Thyroid gland (tissue), 4 donors: ENCODE results near the gene TMEM44. TPM values are rescaled to one million over a fixed set of nuclear protein-coding genes. Genes with fewer than 3 reads are reported as not detected.
"Not testable (repeated sequence)": the region's sequence is repeated elsewhere in the genome, so short reads cannot be mapped to it uniquely, and the experiment has no call there.

Experiments
- DNase-seq, 2 donors: peaks; one replicate each; pipeline ENCODE4 v3.0.0-alpha.2; 2019
- H3K27ac ChIP-seq, 3 donors: fragments of 200-600 bp; sonication (generic); 1 replicate in 2 of 3; 2 replicates in 1 of 3; pipeline ENCODE4 v1.5.1; 2016 to 2019; ENCODE audit warnings: mild to moderate bottlenecking in 1 of 3, moderate library complexity in 1 of 3
- H3K27me3 ChIP-seq: fragments of 200-600 bp; sonication (generic); one replicate; pipeline ENCODE4 v1.5.1; 2019
- H3K36me3 ChIP-seq, 2 donors: fragments of 200-600 bp; sonication (generic); one replicate each; pipeline ENCODE4 v1.5.1; 2016 to 2019
- H3K4me1 ChIP-seq, 2 donors: fragments of 200-600 bp; sonication (generic); one replicate each; pipeline ENCODE4 v1.5.1; 2017 to 2019
- H3K4me3 ChIP-seq, 3 donors: fragments of 200-600 bp; sonication (generic); replicated peaks in 1 of 3; 1 replicate in 2 of 3; 2 replicates in 1 of 3; pipeline ENCODE4 v1.5.1; 2016; ENCODE audit warnings: mild to moderate bottlenecking in 1 of 3
- H3K9me3 ChIP-seq: fragments of 200-600 bp; sonication (generic); one replicate; pipeline ENCODE4 v1.5.1; 2017
- POLR2A ChIP-seq, 2 donors: fragments of 450-650 bp; IDR thresholded peaks; one replicate each; pipeline ENCODE4 v1.6.1; 2017; ENCODE audit warnings: antibody characterized with exemption in 2 of 2, mild to moderate bottlenecking in 2 of 2, moderate library complexity in 1 of 2
- WGBS, 2 donors: methylation state at CpG; one replicate each; pipeline ENCODE4 v1.1.5; 2017; 5-methylcytosine and 5-hydroxymethylcytosine counted together
- intact Hi-C: fragments of 100-400 bp; cut with DNase I; formaldehyde crosslinking; loops from one replicate; pipeline ENCODE4 v1.15.1; 2023
- total RNA-seq, 4 donors: library from RNA; depleted of rRNA; stranded (reverse); fragments of >200 nt; gene quantifications; one replicate each; pipeline ENCODE4 v1.2.3, GENCODE V29; 2016
- TF ChIP-seq, protein P1 (sequence below), 6 experiments: fragments of 200-600 bp in 3 of 6; fragments of 450-650 bp in 3 of 6; sonication (generic) in 3 of 6; IDR thresholded peaks; one replicate each; pipeline ENCODE4 v1.5.1; 2016 to 2019; ENCODE audit warnings: antibody characterized with exemption in 6 of 6, mild to moderate bottlenecking in 2 of 6, inconsistent platforms in 1 of 6, moderate library complexity in 1 of 6

The TMEM44 gene
- total RNA-seq, 4 donors from 2014 or later, result 6.3 to 11.0 (median 9.7) TPM

DNA sequence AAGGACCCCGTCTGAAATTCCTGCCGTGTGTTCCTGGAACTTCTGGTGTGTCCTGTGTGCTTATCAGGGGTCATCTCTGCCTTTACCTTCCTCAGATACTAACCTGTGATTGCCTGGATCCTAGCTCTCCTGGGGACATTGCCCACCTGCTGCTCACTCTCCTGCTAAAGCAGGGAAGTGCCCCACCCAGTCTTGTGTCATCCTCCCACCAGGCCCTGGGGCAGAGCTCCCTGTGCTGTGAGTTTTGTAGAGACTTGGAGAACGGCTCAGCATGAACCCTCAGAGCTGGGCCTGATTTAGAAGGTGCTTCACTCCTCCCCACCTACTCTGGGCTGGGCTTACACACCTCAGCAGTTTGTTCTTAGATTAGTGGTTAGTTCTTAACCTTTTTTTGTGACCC is 3.8 kb upstream of the TMEM44 start:
- intact Hi-C loops, result no loop called here
- Histone ChIP-seq H3K36me3 (peaks cover 0 to 12% of the 10 kb centered on the region in 2 donors), H3K27ac (no peak overlapping the region), H3K9me3 (no peaks in the 10 kb centered on the region), H3K27me3 (no peaks in the 10 kb centered on the region), H3K4me1 (peaks cover 0 to 4% of the 10 kb centered on the region in 2 donors), H3K4me3 (no peak overlapping the region)
- TF ChIP-seq, protein P1, sequence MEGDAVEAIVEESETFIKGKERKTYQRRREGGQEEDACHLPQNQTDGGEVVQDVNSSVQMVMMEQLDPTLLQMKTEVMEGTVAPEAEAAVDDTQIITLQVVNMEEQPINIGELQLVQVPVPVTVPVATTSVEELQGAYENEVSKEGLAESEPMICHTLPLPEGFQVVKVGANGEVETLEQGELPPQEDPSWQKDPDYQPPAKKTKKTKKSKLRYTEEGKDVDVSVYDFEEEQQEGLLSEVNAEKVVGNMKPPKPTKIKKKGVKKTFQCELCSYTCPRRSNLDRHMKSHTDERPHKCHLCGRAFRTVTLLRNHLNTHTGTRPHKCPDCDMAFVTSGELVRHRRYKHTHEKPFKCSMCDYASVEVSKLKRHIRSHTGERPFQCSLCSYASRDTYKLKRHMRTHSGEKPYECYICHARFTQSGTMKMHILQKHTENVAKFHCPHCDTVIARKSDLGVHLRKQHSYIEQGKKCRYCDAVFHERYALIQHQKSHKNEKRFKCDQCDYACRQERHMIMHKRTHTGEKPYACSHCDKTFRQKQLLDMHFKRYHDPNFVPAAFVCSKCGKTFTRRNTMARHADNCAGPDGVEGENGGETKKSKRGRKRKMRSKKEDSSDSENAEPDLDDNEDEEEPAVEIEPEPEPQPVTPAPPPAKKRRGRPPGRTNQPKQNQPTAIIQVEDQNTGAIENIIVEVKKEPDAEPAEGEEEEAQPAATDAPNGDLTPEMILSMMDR (IDR thresholded peaks at IDR 0.05), result no peak
- WGBS, 2 donors, result 54 to 56% methylated on average over 3 of the region's 3 CpGs
- DNase-seq, result peak in 1 of 2 donors; percentile 17

DNA sequence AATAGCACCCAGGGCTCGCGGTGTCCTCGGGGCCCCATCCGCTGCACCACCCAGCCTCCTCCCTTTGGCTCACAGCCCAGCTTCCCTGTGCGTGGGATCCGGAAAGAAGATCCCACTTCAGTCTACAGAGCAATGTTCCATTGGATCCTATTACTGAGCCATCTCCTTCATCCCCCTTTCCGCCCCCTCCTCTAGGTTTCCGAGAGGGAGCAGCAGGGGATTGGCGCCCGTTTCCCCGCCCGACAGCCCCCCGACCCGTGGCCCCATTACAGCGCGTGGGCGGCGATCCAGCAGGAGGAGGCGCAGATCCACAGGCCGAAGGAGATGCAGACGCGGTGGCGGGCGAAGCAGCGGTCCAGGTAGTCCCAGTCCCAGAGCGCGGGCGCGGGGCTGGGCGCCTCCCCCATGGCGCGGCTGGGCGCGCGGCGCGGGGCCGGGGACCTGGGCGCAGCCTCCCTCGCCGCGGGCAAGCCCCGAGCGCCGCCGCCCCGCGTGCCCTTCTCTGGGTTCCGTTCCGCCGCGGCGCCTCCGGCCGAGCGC is 340 bp downstream of the TMEM44 start:
- TF ChIP-seq, protein P1 (IDR thresholded peaks at IDR 0.05), result no peak
- peak in 1 of 2 donors; percentile 23 for TF ChIP-seq POLR2A (IDR thresholded peaks at IDR 0.05)
- WGBS, 2 donors, result 11% methylated on average over 5 to 8 of the region's 56 CpGs
- H3K4me1 ChIP-seq, result no peaks in the 10 kb centered on the region
- H3K36me3 ChIP-seq, result peaks cover 0 to 4% of the 10 kb centered on the region in 2 donors
- H3K4me3 ChIP-seq, result peak overlapping the region in 2 of 3 donors; percentile 22 to 48
- no peaks in the 10 kb centered on the region for H3K9me3 ChIP-seq
- peak overlapping the region in 2 of 3 donors; percentile 60 to 74 for H3K27ac ChIP-seq
- DNase-seq, result peak; percentile 29 to 32
- intact Hi-C loops, result no loop called here
- no peaks in the 10 kb centered on the region for H3K27me3 ChIP-seq

DNA sequence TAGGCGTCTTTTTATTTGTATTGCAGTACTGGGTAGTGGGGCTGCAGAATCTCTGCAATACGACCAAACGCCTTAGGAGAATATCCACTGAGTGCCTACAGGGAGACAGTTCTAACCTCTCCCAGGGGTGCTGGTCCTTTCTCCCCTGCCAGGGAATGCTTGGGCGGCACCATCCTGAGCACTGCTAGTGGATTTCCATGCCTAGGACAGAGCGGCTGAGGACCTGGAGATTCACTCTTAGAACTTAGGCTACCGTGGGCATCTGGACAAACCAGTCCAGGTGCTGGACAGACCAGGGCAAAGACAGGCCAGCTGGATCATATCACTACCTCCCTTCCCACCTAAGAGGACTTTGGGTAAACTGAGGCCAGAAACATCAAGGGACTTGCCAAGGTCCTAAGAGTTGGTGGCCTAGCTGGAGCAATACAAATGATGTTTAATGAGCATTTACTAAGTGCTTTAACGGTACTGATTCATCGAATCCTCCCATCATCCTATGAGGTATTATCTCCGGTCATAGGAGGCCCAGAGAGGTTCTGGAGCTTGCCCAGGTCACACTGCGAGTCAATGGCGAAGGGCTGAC is 902 bp downstream of the TMEM44 start:
- intact Hi-C loops, result no loop called here
- Histone ChIP-seq H3K27ac (peak overlapping the region in 1 of 3 donors; percentile 60), H3K27me3 (no peaks in the 10 kb centered on the region), H3K4me1 (no peaks in the 10 kb centered on the region), H3K36me3 (peaks cover 0 to 7% of the 10 kb centered on the region in 2 donors), H3K4me3 (peak overlapping the region in 2 of 3 donors; percentile 22 to 48), H3K9me3 (no peaks in the 10 kb centered on the region)
- 77 to 78% methylated on average over 11 of the region's 11 CpGs for WGBS, 2 donors
- no peak for DNase-seq
- no peak for TF ChIP-seq POLR2A (IDR thresholded peaks at IDR 0.05)
- TF ChIP-seq, protein P1 (IDR thresholded peaks at IDR 0.05), result no peak

DNA sequence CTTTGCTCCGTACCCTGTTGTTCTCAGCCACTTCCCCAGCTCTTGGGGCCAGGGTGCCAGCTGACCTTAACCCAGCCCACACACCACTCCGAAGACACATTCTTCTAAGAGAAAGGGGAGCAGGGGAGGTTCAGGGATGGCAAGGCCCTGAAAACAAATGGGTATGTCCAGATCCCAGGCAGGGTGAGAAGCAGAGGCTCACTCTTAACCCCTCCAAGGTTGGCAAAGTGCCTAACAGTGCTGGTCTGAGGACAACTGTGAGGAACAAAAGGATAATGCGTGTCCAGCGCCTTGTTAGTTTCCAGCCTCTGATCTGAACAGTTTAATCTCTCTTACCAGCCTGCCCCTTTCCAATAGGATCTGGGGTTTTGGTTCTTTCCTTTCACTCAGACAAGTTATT is 1.5 kb downstream of the TMEM44 start:
- Histone ChIP-seq H3K27me3 (no peaks in the 10 kb centered on the region), H3K4me3 (no peak overlapping the region), H3K27ac (no peak overlapping the region), H3K9me3 (no peaks in the 10 kb centered on the region), H3K4me1 (no peaks in the 10 kb centered on the region), H3K36me3 (peaks cover 0 to 7% of the 10 kb centered on the region in 2 donors)
- TF ChIP-seq, protein P1 (IDR thresholded peaks at IDR 0.05), result no peak
- no peak for TF ChIP-seq POLR2A (IDR thresholded peaks at IDR 0.05)
- intact Hi-C loops, result no loop called here
- no peak for DNase-seq
- 96 to 99% methylated on average over 4 of the region's 4 CpGs for WGBS, 2 donors

DNA sequence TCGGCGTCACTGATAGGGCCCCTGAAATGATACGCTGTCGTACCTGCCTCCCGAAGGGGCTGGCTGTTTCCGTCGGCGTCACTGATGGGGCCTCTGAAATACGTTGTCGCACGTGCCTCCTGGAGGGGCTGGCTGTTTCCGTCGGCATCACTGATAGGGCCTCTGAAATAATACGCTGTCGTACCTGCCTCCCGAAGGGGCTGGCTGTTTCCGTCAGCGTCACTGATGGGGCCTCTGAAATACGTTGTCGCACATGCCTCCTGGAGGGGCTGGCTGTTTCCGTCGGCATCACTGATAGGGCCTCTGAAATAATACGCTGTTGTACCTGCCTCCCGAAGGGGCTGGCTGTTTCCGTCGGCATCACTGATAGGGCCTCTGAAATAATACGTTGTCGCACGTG is 2.5 kb downstream of the TMEM44 start:
- H3K4me1 ChIP-seq, DNase-seq, H3K36me3 ChIP-seq, H3K4me3 ChIP-seq, H3K27ac ChIP-seq, H3K27me3 ChIP-seq, intact Hi-C loops, H3K9me3 ChIP-seq: not testable (repeated sequence)
- 93 to 97% methylated on average over 26 to 29 of the region's 29 CpGs for WGBS, 2 donors
